Adrenal gland (tissue), 12 donors: Measurements from ENCODE around the gene EXOC4. TPM values are rescaled to one million over a fixed set of nuclear protein-coding genes. Genes with fewer than 3 reads are reported as not detected.

Source experiments
- DNase-seq, 7 donors: peaks; one replicate each; pipeline ENCODE4 v3.0.0-alpha.2; 2019 to 2020
- H3K27ac ChIP-seq, 5 donors: fragments of 200-600 bp; sonication (generic) in 4 of 5; 1 replicate in 3 of 5; 2 replicates in 2 of 5; pipeline versions ENCODE4 v1.5.1 to v1.8.0; 2016 to 2020; ENCODE audit warnings: mild to moderate bottlenecking in 1 of 5
- H3K27me3 ChIP-seq: fragments of 200-600 bp; 2 replicates; pipeline ENCODE4 v1.8.0; 2021
- H3K36me3 ChIP-seq, 2 donors: fragments of 200-600 bp; replicated peaks in 1 of 2; 1 replicate in 1 of 2; 2 replicates in 1 of 2; pipeline versions ENCODE4 v1.5.1 to v1.8.0; 2018 to 2022
- H3K4me1 ChIP-seq, 2 donors: fragments of 200-600 bp; replicated peaks in 1 of 2; 1 replicate in 1 of 2; 2 replicates in 1 of 2; pipeline versions ENCODE4 v1.5.1 to v1.8.0; 2018 to 2021
- H3K4me3 ChIP-seq, 4 donors: fragments of 200-600 bp; sonication (generic) in 3 of 4; one replicate each; pipeline ENCODE4 v1.5.1; 2016 to 2018
- H3K9me3 ChIP-seq, 3 donors: fragments of 200-600 bp; sonication (generic) in 1 of 3; replicated peaks in 1 of 3; 1 replicate in 2 of 3; 2 replicates in 1 of 3; pipeline versions ENCODE4 v1.5.1 to v1.8.0; 2016 to 2021
- POLR2A ChIP-seq, 2 donors: fragments of 450-650 bp; IDR thresholded peaks; one replicate each; pipeline ENCODE4 v1.6.1; 2017; ENCODE audit warnings: antibody characterized with exemption in 2 of 2, mild to moderate bottlenecking in 2 of 2, moderate library complexity in 1 of 2
- WGBS, 4 donors: extraction: QIAGEN DNeasy Blood & Tissue Kit in 2 of 4; methylation state at CpG; one replicate each; pipeline versions ENCODE4 v1.1.5 to v1.1.7; 2013 to 2017; 5-methylcytosine and 5-hydroxymethylcytosine counted together
- intact Hi-C, 2 donors: fragments of 100-400 bp; cut with DNase I; formaldehyde crosslinking; loops; one replicate each; pipeline versions ENCODE4 v1.14.1 to v1.15.0; 2022 to 2023
- polyA plus RNA-seq, 3 donors: library from polyadenylated mRNA; stranded (reverse); fragments of 200-250 nt in 2 of 3; fragments of 350-450 nt in 1 of 3; fragmentation: Illumina TruSeq in 1 of 3; extraction: RNeasy Lipid Tissue Mini Kit (QIAGEN cat#74804) in 1 of 3; gene quantifications; one replicate each; pipeline ENCODE4 v1.2.3, GENCODE V29; 2013 to 2014
- total RNA-seq, 9 donors: library from RNA; depleted of rRNA in 4 of 9; stranded (reverse); fragments of >200 nt in 4 of 9; fragments of 120-200 nt in 1 of 9; fragmentation: NEBNext Ultra II Directional in 1 of 9; extraction: Animal tissue kit (Norgen Biotek cat#: 25700) in 1 of 9; gene quantifications; one replicate each; pipeline versions ENCODE4 v1.1.0 to v1.2.4, GENCODE V29; 2013 to 2023
- TF ChIP-seq, protein P1 (sequence below), 6 experiments: fragments of 450-650 bp in 4 of 6; fragments of 200-600 bp in 2 of 6; sonication (generic) in 1 of 6; IDR thresholded peaks; 1 replicate in 5 of 6; 2 replicates in 1 of 6; pipeline versions ENCODE4 v1.5.1 to v1.8.0; 2016 to 2021; ENCODE audit warnings: antibody characterized with exemption in 6 of 6, mild to moderate bottlenecking in 2 of 6, moderate library complexity in 1 of 6
- donor health status: healthy with polysubstance abuse.
- donor health status: Bipolar disorder and iron deficiency.
- donor health status: DM: yes; HTN: yes; CAD: no.
- donor health status: DM: no; HTN: no; CAD: no.
- donor health status: DM: no; HTN: no; CAD: no.
- donor health status: DM: yes; HTN: yes; CAD: no.

Gene EXOC4
- total and polyA plus RNA-seq, 12 donors, result 12.5 to 93.8 (median 67.4) TPM

DNA sequence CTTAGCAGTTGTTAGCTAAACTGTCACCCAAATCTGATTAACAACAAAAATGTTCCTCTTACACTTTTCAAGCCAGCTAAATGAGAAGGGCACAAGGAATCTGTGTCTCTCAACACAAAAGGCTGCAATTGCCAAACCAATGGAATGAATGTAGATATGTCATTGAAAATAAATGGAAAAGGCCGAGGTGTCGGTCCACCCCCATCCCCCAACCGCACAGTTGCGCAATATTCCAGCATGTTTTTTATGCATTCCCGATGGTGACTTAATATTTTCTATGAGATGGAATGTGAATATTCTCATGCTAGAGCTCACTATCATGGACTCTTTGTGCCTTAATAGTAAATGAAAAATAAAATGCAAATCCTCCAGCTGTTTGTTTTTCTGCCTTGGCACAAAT is 692.6 kb downstream of the EXOC4 start:
- peaks cover 0 to 7% of the 10 kb centered on the region in 2 donors for H3K4me1 ChIP-seq
- no peaks in the 10 kb centered on the region for H3K27me3 ChIP-seq
- H3K9me3 ChIP-seq, result no peaks in the 10 kb centered on the region
- no peaks in the 10 kb centered on the region for H3K36me3 ChIP-seq
- TF ChIP-seq, protein P1, sequence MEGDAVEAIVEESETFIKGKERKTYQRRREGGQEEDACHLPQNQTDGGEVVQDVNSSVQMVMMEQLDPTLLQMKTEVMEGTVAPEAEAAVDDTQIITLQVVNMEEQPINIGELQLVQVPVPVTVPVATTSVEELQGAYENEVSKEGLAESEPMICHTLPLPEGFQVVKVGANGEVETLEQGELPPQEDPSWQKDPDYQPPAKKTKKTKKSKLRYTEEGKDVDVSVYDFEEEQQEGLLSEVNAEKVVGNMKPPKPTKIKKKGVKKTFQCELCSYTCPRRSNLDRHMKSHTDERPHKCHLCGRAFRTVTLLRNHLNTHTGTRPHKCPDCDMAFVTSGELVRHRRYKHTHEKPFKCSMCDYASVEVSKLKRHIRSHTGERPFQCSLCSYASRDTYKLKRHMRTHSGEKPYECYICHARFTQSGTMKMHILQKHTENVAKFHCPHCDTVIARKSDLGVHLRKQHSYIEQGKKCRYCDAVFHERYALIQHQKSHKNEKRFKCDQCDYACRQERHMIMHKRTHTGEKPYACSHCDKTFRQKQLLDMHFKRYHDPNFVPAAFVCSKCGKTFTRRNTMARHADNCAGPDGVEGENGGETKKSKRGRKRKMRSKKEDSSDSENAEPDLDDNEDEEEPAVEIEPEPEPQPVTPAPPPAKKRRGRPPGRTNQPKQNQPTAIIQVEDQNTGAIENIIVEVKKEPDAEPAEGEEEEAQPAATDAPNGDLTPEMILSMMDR (IDR thresholded peaks at IDR 0.05), result no peak
- TF ChIP-seq POLR2A (IDR thresholded peaks at IDR 0.05), result no peak
- H3K27ac ChIP-seq, result no peak overlapping the region
- 76 to 98% (median 79%) methylated on average over 5 of the region's 5 CpGs for WGBS, 4 donors
- H3K4me3 ChIP-seq, result no peak overlapping the region
- intact Hi-C loops, result no loop called here
- DNase-seq, result no peak

DNA sequence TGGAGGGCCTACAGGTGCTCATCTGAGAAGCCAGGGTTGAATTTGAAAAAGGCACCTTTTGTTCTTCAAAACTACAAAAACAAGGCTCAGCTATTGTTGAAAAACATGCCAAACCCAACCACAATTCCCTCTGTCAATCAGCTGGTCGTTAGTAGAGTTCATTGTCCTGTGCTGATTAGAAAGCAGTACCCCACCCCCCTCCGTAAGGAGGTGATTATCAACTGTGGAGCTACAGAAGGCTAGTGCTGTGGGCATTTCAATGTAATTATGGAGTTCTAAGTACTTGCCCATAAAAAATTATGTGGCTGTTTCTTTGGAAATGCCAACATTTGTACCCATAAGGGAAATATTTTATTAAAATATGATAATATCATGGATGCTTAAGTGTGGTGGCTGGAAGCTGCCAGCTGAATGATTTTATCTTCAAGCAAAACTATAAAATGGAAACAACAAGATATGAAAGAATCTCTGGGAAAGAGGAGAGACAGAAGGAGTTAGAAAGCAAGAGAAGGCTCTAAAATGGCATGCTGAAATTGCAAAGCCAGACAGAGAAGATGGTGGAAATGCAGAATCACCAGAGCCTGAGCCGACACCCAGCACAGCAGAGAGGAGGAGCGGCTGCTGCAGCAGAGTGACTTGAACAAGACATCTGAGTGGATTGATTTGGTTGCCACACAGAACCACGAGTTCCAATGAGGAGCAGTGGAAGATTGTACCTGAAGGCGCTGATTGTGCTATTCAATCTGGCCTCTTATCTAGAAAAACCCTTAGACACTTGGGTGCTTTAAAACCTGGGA is 694.8 kb downstream of the EXOC4 start:
- Histone ChIP-seq H3K4me3 (no peak overlapping the region), H3K36me3 (no peaks in the 10 kb centered on the region), H3K9me3 (no peaks in the 10 kb centered on the region), H3K27me3 (no peaks in the 10 kb centered on the region), H3K4me1 (no peaks in the 10 kb centered on the region), H3K27ac (no peak overlapping the region)
- WGBS, 4 donors, result 87 to 94% (median 91%) methylated on average over 6 of the region's 6 CpGs
- DNase-seq, result no peak
- no peak for TF ChIP-seq POLR2A (IDR thresholded peaks at IDR 0.05)
- TF ChIP-seq, protein P1 (IDR thresholded peaks at IDR 0.05), result no peak
- intact Hi-C loops, result no loop called here

DNA sequence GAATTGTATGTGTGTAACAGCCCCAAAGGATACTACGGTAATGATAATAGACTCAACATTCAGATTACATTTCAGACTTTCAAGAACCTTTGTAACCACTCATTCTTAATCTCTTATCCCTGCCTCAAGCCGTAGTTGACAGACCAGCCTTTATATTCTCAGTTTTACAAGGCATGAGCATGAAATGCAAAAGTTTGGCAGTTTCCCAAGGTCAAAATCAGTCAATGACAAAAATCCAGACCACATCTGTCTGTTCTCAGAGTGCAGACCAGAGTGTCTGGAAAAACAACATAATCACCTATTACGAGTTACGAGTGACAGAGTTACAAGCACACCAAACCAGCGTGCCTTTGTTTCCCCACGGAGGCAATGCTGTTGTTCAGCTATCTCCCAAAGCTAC is 695.7 kb downstream of the EXOC4 start:
- Histone ChIP-seq H3K4me1 (no peaks in the 10 kb centered on the region), H3K4me3 (no peak overlapping the region), H3K27ac (no peak overlapping the region), H3K9me3 (no peaks in the 10 kb centered on the region), H3K36me3 (no peaks in the 10 kb centered on the region), H3K27me3 (no peaks in the 10 kb centered on the region)
- TF ChIP-seq POLR2A (IDR thresholded peaks at IDR 0.05), result no peak
- 85 to 88% (median 86%) methylated on average over 6 of the region's 6 CpGs for WGBS, 4 donors
- intact Hi-C loops, result no loop called here
- no peak for DNase-seq

DNA sequence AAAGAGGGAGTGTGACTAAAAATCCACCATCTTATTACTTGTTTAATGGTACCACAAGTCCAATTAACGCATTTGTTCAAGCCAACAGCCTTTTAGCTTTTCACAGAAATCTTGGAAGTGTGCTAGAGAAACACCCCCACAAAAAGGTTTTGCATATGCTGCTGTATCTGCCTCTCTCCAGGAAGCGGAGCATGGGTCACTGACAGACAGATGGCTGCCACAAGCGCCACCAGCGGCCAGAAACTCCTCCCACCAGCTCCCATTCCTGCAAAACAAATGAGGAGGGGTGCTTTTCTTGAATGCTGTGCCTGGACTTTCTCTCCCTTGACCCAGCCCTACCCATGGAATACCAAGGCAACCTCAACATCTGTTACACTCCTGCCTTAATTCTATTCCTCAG is 698.0 kb downstream of the EXOC4 start:
- H3K4me1 ChIP-seq, result no peaks in the 10 kb centered on the region
- no peak overlapping the region for H3K27ac ChIP-seq
- H3K27me3 ChIP-seq, result no peaks in the 10 kb centered on the region
- intact Hi-C loops, result no loop called here
- TF ChIP-seq, protein P1 (IDR thresholded peaks at IDR 0.05), result no peak
- TF ChIP-seq POLR2A (IDR thresholded peaks at IDR 0.05), result no peak
- no peaks in the 10 kb centered on the region for H3K36me3 ChIP-seq
- H3K9me3 ChIP-seq, result no peaks in the 10 kb centered on the region
- 79 to 99% (median 90%) methylated on average over 4 of the region's 4 CpGs for WGBS, 4 donors
- no peak for DNase-seq
- no peak overlapping the region for H3K4me3 ChIP-seq

DNA sequence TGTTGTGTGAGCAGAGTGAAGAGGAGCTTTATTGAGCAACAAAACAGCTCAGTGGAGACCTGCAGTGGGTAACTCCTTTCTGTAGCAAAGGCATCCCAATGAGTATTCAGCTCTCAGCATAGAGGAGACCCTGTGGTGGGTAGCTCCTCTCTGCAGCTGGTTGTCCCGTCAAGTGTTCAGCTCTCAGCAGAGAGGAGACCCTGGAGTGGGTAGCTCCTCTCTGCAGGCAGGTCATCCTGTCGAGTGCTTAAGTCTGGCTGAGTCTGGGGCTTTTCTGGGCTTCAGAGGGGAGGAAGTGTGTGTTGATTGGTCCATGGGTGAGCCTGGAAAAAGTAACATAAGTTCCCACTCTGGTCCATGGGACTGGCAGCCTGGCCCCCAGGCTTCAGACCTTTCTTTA is 702.3 kb downstream of the EXOC4 start:
- Histone ChIP-seq H3K4me3 (no peak overlapping the region), H3K36me3 (no peaks in the 10 kb centered on the region), H3K9me3 (no peaks in the 10 kb centered on the region), H3K4me1 (peaks cover 0 to 8% of the 10 kb centered on the region in 2 donors), H3K27ac (no peak overlapping the region), H3K27me3 (no peaks in the 10 kb centered on the region)
- no peak for DNase-seq
- WGBS, 4 donors, result 93 to 98% (median 95%) methylated on average over 2 of the region's 2 CpGs
- intact Hi-C loops, result no loop called here
- TF ChIP-seq POLR2A (IDR thresholded peaks at IDR 0.05), result no peak
- TF ChIP-seq, protein P1 (IDR thresholded peaks at IDR 0.05), result no peak
